Stomach (tissue), 9 donors: ENCODE results near the gene ARSG. TPM values are rescaled to one million over a fixed set of nuclear protein-coding genes. Genes with fewer than 3 reads are reported as not detected.

Experiments used
- DNase-seq, 2 donors: peaks; one replicate each; pipeline versions ENCODE4 v3.0.0 to v3.0.0-alpha.2; 2013 to 2019
- H3K27ac ChIP-seq, 5 donors: fragments of 200-600 bp in 4 of 5; sonication (generic) in 4 of 5; one replicate each; pipeline ENCODE4 v1.5.1; 2013 to 2019; ENCODE audit warnings: mild to moderate bottlenecking in 1 of 5, moderate library complexity in 1 of 5
- H3K27me3 ChIP-seq, 3 donors: fragments of 200-600 bp; sonication (generic); one replicate each; pipeline ENCODE4 v1.5.1; 2017 to 2019; ENCODE audit warnings: mixed run types in 1 of 3
- H3K36me3 ChIP-seq, 4 donors: fragments of 200-600 bp; sonication (generic); 1 replicate in 3 of 4; 2 replicates in 1 of 4; pipeline ENCODE4 v1.5.1; 2016 to 2019
- H3K4me1 ChIP-seq, 4 donors: fragments of 200-600 bp; sonication (generic); one replicate each; pipeline ENCODE4 v1.5.1; 2016 to 2019
- H3K4me3 ChIP-seq, 4 donors: fragments of 200-600 bp; sonication (generic) in 3 of 4; one replicate each; pipeline ENCODE4 v1.5.1; 2016 to 2019; ENCODE audit warnings: mild to moderate bottlenecking in 1 of 4
- H3K9me3 ChIP-seq, 4 donors: fragments of 200-600 bp; sonication (generic); one replicate each; pipeline ENCODE4 v1.5.1; 2016 to 2019
- CTCF ChIP-seq, 7 experiments: fragments of 450-650 bp in 4 of 7; fragments of 200-600 bp in 3 of 7; sonication (generic) in 3 of 7; IDR thresholded peaks; one replicate each; pipeline ENCODE4 v1.5.1; 2016 to 2019; ENCODE audit warnings: antibody characterized with exemption in 7 of 7, control low read depth in 2 of 7, mild to moderate bottlenecking in 1 of 7
- EP300 ChIP-seq: sonication (generic); formaldehyde crosslinking; IDR thresholded peaks from one replicate; pipeline ENCODE4 v1.6.1; 2017; ENCODE audit warnings: antibody characterized with exemption
- POLR2A ChIP-seq, 4 donors: fragments of 450-650 bp; IDR thresholded peaks; one replicate each; pipeline ENCODE4 v1.6.1; 2016; ENCODE audit warnings: antibody characterized with exemption in 4 of 4, control low read depth in 2 of 4, mild to moderate bottlenecking in 1 of 4, moderate library complexity in 1 of 4
- POLR2AphosphoS5 ChIP-seq, 3 donors: sonication (generic); formaldehyde crosslinking; IDR thresholded peaks; one replicate each; pipeline ENCODE4 v1.6.1; 2016; ENCODE audit warnings: antibody characterized with exemption in 3 of 3
- WGBS, 5 donors: extraction: QIAGEN DNeasy Blood & Tissue Kit in 3 of 5; methylation state at CpG; one replicate each; pipeline versions ENCODE4 v1.1.5 to v1.1.7; 2013 to 2018; 5-methylcytosine and 5-hydroxymethylcytosine counted together
- intact Hi-C: fragments of 100-400 bp; cut with DNase I; formaldehyde crosslinking; loops from one replicate; pipeline ENCODE4 v1.15.1; 2023; ENCODE audit warnings: low total_unique reads
- polyA plus RNA-seq, 3 donors: library from polyadenylated mRNA; stranded (reverse); fragments of 200-250 nt; gene quantifications; one replicate each; pipeline ENCODE4 v1.2.3, GENCODE V29; 2013
- total RNA-seq, 5 donors: library from RNA; depleted of rRNA; stranded (reverse); fragments of >200 nt; gene quantifications; one replicate each; pipeline versions ENCODE4 v1.1.0 to v1.2.3, GENCODE V29; 2014 to 2016
- donor health status: healthy with polysubstance abuse.
- donor health status: Bipolar disorder and iron deficiency.
- donor health status: healthy.

ARSG gene
- total and polyA plus RNA-seq, 8 donors, result 0.45 to 74.7 (median 2.4) TPM

GRCh38 chr17:68427575-68427974, 136.3 kb downstream of the ARSG start:
- intact Hi-C loops, result no loop called here
- Histone ChIP-seq H3K9me3 (no peaks in the 10 kb centered on the region), H3K4me3 (no peak overlapping the region), H3K36me3 (peaks cover 79 to 100% (median 100%) of the 10 kb centered on the region in 4 donors), H3K27ac (no peak overlapping the region), H3K4me1 (no peaks in the 10 kb centered on the region), H3K27me3 (no peaks in the 10 kb centered on the region)
- TF ChIP-seq CTCF (IDR thresholded peaks at IDR 0.05) (no peak), POLR2A (IDR thresholded peaks at IDR 0.05) (no peak), POLR2AphosphoS5 (IDR thresholded peaks at IDR 0.05) (no peak), EP300 (no peak)
- WGBS, 5 donors, result 92 to 96% (median 94%) methylated on average over 7 of the region's 7 CpGs
- DNase-seq, result no peak

- Histone ChIP-seq H3K27me3 (no peaks in the 10 kb centered on the region), H3K4me1 (no peaks in the 10 kb centered on the region), H3K4me3 (no peak overlapping the region), H3K9me3 (no peaks in the 10 kb centered on the region), H3K27ac (no peak overlapping the region), H3K36me3 (peaks cover 86 to 100% (median 100%) of the 10 kb centered on the region in 4 donors)
- intact Hi-C loops, result no loop called here
- no peak for TF ChIP-seq CTCF (IDR thresholded peaks at IDR 0.05)
- TF ChIP-seq POLR2AphosphoS5 (IDR thresholded peaks at IDR 0.05), result no peak
- no peak for TF ChIP-seq POLR2A (IDR thresholded peaks at IDR 0.05)
- TF ChIP-seq EP300, result no peak
- WGBS, 5 donors, result 88 to 93% (median 92%) methylated on average over 12 to 14 of the region's 14 CpGs
- no peak for DNase-seq
Measured at GRCh38 chr17:68428498-68429172, 137.3 kb downstream of the ARSG start.

DNA sequence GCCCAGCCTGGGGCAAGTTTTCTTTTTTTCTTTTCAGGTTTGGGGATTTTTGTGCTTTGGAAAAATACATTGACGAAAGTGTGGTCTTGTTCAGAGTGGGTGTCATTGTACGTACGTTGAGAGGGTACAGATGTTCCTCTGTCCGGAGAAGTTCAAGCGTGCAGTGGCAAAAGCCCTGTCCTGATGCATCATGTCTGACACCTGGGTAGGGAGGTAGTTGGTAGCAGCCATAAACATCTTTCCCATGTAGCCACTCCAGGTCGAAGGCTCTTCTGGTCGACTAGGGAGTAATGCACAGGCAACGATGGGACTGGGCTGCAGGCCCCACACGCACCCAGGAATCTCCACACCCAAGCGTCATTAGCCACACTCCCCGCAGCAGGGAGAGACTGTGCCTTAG, 138.6 kb downstream of the ARSG start:
- Histone ChIP-seq H3K4me1 (no peaks in the 10 kb centered on the region), H3K9me3 (no peaks in the 10 kb centered on the region), H3K27ac (no peak overlapping the region), H3K4me3 (no peak overlapping the region), H3K36me3 (peaks cover 87 to 100% (median 99%) of the 10 kb centered on the region in 4 donors), H3K27me3 (no peaks in the 10 kb centered on the region)
- intact Hi-C loops, result loop anchor here (10.0 kb wide), 1 partner anchor 165 kb away; no protein-coding TSS in a partner anchor
- 91 to 93% (median 93%) methylated on average over 9 to 11 of the region's 11 CpGs for WGBS, 5 donors
- TF ChIP-seq EP300, result no peak
- no peak for TF ChIP-seq POLR2A (IDR thresholded peaks at IDR 0.05)
- TF ChIP-seq POLR2AphosphoS5 (IDR thresholded peaks at IDR 0.05), result no peak
- no peak for TF ChIP-seq CTCF (IDR thresholded peaks at IDR 0.05)
- DNase-seq, result no peak

DNA sequence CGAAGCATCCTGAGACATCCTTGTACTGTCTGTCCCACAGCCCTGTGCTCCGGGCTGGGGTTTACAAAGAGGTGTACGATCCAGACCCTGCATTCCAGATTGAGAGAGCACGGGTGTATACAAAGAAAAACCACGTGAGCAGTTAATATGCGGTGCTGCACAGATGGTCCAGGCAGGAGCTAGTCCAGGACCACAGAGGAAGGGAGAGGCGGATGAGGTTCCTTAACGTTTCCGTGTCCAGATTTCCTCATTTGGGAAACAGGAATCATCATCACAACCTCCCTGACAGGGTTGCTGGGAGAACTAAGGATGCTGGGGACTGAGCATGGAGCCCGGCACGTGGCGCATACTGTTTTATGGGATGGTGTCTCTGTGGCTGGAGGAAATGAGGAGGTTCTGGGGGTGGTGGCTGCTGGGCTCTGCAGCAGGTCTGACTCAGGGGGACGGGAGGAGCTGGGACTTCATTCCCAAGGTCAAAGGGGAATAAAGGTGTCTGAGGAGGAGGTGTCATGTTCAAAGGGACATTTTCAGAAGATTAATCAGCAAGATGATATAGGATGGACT, 139.8 kb downstream of the ARSG start:
- H3K27me3 ChIP-seq, result no peaks in the 10 kb centered on the region
- 86 to 90% (median 89%) methylated on average over 13 of the region's 13 CpGs for WGBS, 5 donors
- no peak for TF ChIP-seq CTCF (IDR thresholded peaks at IDR 0.05)
- H3K27ac ChIP-seq, result no peak overlapping the region
- intact Hi-C loops, result loop anchor here (10.0 kb wide), 1 partner anchor 166 kb away; no protein-coding TSS in a partner anchor
- H3K36me3 ChIP-seq, result peaks cover 87 to 100% (median 99%) of the 10 kb centered on the region in 4 donors
- no peaks in the 10 kb centered on the region for H3K9me3 ChIP-seq
- H3K4me1 ChIP-seq, result peaks cover 0 to 3% (median 2%) of the 10 kb centered on the region in 4 donors
- no peak for DNase-seq
- no peak overlapping the region for H3K4me3 ChIP-seq
